ENCODE data around the gene GARNL3. TPM values are rescaled to one million over a fixed set of nuclear protein-coding genes. Genes with fewer than 3 reads are reported as not detected.

GARNL3 gene
- total and polyA plus RNA-seq, 2 donors from 2014 or later = 2.6 to 10.2 TPM

DNA sequence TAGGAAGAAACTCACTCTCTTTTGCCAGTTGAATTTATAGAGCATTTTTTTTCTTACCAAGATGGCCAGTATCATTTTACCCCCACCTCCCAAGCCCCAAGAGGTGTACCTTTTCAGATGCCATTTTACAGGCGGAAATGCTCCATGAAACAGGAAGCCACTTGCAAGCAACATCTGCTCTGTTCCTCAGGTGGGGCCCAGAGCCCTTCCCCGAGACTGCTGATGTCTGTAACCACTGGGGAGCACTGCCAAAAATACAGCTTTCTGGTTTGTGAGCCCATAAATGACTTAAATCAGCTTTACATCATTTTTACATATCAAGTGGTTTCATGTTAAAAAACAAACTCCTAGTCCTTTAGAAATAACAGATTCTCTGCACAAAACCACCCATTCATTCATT lies 42.9 kb upstream of the GARNL3 start:
- peaks cover 0 to 8% (median 0%) of the 10 kb centered on the region in 3 donors for H3K4me1 ChIP-seq (ENCODE audit: control insufficient read depth in 2 of 3, insufficient read depth in 2 of 3, low read depth in 1 of 3, low read length in 3 of 3)
- intact Hi-C loops (cut with DNase I) = no loop called here
- no peak overlapping the region for H3K9ac ChIP-seq (ENCODE audit: low read length in 3 of 3)
- no peak overlapping the region for H3K27ac ChIP-seq (ENCODE audit: low read depth in 2 of 2, low read length in 2 of 2)
- no peaks in the 10 kb centered on the region for H3K9me3 ChIP-seq (ENCODE audit: control insufficient read depth in 2 of 3, insufficient read depth in 1 of 3, low read length in 3 of 3)
- FAIRE-seq (no peak), DNase-seq (no peak)
- TF ChIP-seq, protein P1, sequence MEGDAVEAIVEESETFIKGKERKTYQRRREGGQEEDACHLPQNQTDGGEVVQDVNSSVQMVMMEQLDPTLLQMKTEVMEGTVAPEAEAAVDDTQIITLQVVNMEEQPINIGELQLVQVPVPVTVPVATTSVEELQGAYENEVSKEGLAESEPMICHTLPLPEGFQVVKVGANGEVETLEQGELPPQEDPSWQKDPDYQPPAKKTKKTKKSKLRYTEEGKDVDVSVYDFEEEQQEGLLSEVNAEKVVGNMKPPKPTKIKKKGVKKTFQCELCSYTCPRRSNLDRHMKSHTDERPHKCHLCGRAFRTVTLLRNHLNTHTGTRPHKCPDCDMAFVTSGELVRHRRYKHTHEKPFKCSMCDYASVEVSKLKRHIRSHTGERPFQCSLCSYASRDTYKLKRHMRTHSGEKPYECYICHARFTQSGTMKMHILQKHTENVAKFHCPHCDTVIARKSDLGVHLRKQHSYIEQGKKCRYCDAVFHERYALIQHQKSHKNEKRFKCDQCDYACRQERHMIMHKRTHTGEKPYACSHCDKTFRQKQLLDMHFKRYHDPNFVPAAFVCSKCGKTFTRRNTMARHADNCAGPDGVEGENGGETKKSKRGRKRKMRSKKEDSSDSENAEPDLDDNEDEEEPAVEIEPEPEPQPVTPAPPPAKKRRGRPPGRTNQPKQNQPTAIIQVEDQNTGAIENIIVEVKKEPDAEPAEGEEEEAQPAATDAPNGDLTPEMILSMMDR (IDR thresholded peaks at IDR 0.05; ENCODE audit: borderline replicate concordance, extremely low read depth, insufficient read depth) = no peak
- no peak overlapping the region for H3K4me3 ChIP-seq (ENCODE audit: low read length in 3 of 3)
- no peaks in the 10 kb centered on the region for H3K36me3 ChIP-seq (ENCODE audit: control insufficient read depth in 2 of 3, insufficient read depth in 3 of 3, low read length in 3 of 3)
- no peaks in the 10 kb centered on the region for H3K27me3 ChIP-seq (ENCODE audit: control insufficient read depth, insufficient read depth, low read length)

DNA sequence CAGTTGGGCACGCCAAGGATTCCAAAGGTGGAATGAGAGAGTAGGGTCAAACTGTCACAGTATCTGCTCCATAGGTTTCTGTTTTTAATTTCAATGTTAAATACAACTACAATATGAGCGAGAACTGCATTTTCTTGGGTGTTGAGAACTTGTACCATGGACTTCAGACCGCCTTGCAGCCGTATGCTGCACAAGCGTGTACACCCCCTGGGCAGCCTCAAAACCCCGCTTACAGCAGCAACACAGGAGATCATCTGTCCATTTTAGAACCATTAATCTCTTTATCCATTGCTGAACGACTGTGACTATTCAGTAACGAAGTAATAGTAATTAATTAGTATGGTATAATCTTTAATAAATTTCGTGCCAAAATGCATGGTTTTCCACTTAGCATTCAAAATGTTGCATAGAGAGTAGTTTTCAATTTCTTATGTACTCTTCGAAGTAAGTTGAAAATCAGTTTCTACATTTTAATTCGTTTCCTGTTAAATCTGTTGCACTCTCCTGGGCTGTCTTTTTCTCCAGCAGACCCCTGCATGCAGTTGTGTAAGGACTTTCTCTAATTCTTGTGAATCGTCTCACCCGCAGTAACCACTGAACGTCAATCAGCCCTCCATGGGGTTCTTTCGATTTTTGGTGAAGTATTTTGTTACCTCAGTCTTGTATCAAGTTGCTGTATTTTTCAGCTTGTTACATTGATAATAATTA lies 42.0 kb upstream of the GARNL3 start:
- Histone ChIP-seq H3K27me3 (ENCODE audit: control insufficient read depth, insufficient read depth, low read length) (no peaks in the 10 kb centered on the region), H3K4me3 (ENCODE audit: low read length in 3 of 3) (no peak overlapping the region), H3K36me3 (ENCODE audit: control insufficient read depth in 2 of 3, insufficient read depth in 3 of 3, low read length in 3 of 3) (no peaks in the 10 kb centered on the region), H3K27ac (ENCODE audit: low read depth in 2 of 2, low read length in 2 of 2) (no peak overlapping the region), H3K9ac (ENCODE audit: low read length in 3 of 3) (no peak overlapping the region), H3K4me1 (ENCODE audit: control insufficient read depth in 2 of 3, insufficient read depth in 2 of 3, low read depth in 1 of 3, low read length in 3 of 3) (peaks cover 0 to 8% (median 0%) of the 10 kb centered on the region in 3 donors), H3K9me3 (ENCODE audit: control insufficient read depth in 2 of 3, insufficient read depth in 1 of 3, low read length in 3 of 3) (no peaks in the 10 kb centered on the region)
- intact Hi-C loops (cut with DNase I) = no loop called here
- no peak for DNase-seq
- no peak for FAIRE-seq
- TF ChIP-seq, protein P1 (IDR thresholded peaks at IDR 0.05; ENCODE audit: borderline replicate concordance, extremely low read depth, insufficient read depth) = no peak

DNA sequence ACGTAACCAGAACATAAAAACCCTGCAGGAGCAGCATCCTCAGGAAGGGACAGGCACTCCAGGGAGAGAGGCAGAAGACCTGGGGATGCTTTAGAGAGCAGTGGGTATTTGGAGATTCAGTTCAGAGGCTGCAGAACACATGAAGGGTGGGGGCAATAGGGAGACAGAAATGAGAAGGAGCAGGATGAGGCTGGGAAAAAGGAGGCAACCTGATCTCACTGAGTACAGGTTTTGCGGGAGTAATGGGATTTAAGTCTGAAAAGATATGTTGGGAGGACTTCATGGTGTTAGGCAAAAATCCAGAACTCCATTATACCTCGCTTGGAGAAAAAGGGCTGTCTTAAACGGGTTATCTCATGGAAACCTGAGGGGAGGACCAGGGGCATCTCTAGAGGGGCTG lies 41.3 kb upstream of the GARNL3 start:
- FAIRE-seq = no peak
- Histone ChIP-seq H3K9me3 (ENCODE audit: control insufficient read depth in 2 of 3, insufficient read depth in 1 of 3, low read length in 3 of 3) (no peaks in the 10 kb centered on the region), H3K27me3 (ENCODE audit: control insufficient read depth, insufficient read depth, low read length) (no peaks in the 10 kb centered on the region), H3K9ac (ENCODE audit: low read length in 3 of 3) (no peak overlapping the region), H3K4me1 (ENCODE audit: control insufficient read depth in 2 of 3, insufficient read depth in 2 of 3, low read depth in 1 of 3, low read length in 3 of 3) (peaks cover 0 to 8% (median 0%) of the 10 kb centered on the region in 3 donors), H3K4me3 (ENCODE audit: low read length in 3 of 3) (no peak overlapping the region), H3K36me3 (ENCODE audit: control insufficient read depth in 2 of 3, insufficient read depth in 3 of 3, low read length in 3 of 3) (no peaks in the 10 kb centered on the region), H3K27ac (ENCODE audit: low read depth in 2 of 2, low read length in 2 of 2) (no peak overlapping the region)
- TF ChIP-seq, protein P1 (IDR thresholded peaks at IDR 0.05; ENCODE audit: borderline replicate concordance, extremely low read depth, insufficient read depth) = no peak
- intact Hi-C loops (cut with DNase I) = no loop called here
- DNase-seq = no peak
